HepG2 (cell line): ENCODE measurements around the gene B4GALT1. TPM values are rescaled to one million over a fixed set of nuclear protein-coding genes. Genes with fewer than 3 reads are reported as not detected.

Source experiments
- ATF1 ChIP-seq: IDR thresholded peaks from 2 replicates; pipeline ENCODE4 v1.6.1; 2016; ENCODE audit warnings: mild to moderate bottlenecking, control low read depth
- BRF2 ChIP-seq: sonication (generic); formaldehyde crosslinking; IDR thresholded peaks from 2 replicates; pipeline ENCODE4 v1.8.1; 2022; ENCODE audit warnings: mild to moderate bottlenecking, missing genetic modification reagents
- HMG20A ChIP-seq: IDR thresholded peaks from 2 replicates; pipeline ENCODE4 v1.6.1; 2016; ENCODE audit warnings: borderline replicate concordance
- HNF1B ChIP-seq: sonication (generic); formaldehyde crosslinking; IDR thresholded peaks from 2 replicates; pipeline ENCODE4 v1.5.1; 2020; ENCODE audit warnings: mild to moderate bottlenecking, moderate library complexity, missing genetic modification reagents
- MXI1 ChIP-seq: IDR thresholded peaks from 3 replicates; pipeline ENCODE4 v1.6.1; 2012; ENCODE audit warnings: low read depth, low read length, inconsistent platforms, borderline replicate concordance
- NFYC ChIP-seq: IDR thresholded peaks from 2 replicates; pipeline ENCODE4 v1.6.1; 2016; ENCODE audit warnings: missing genetic modification reagents, missing compliant biosample characterization
- NR0B2 ChIP-seq: sonication (generic); formaldehyde crosslinking; IDR thresholded peaks from 2 replicates; pipeline ENCODE4 v1.4.0; 2020; ENCODE audit warnings: mild to moderate bottlenecking, missing genetic modification reagents
- PHF20 ChIP-seq: sonication (generic); formaldehyde crosslinking; IDR thresholded peaks from 2 replicates; pipeline ENCODE4 v1.5.0; 2020; ENCODE audit warnings: mild to moderate bottlenecking, missing genetic modification reagents
- PLRG1 ChIP-seq: fragments of 450-650 bp; conservative IDR thresholded peaks from 2 replicates; pipeline ENCODE4 v1.6.1; 2016
- SAFB2 ChIP-seq: sonication (generic); formaldehyde crosslinking; IDR thresholded peaks from 2 replicates; pipeline ENCODE4 v1.5.1; 2020; ENCODE audit warnings: missing genetic modification reagents, low read depth, mild to moderate bottlenecking, borderline replicate concordance
- SALL2 ChIP-seq: sonication (generic); formaldehyde crosslinking; IDR thresholded peaks from 2 replicates; pipeline ENCODE4 v1.8.1; 2023; ENCODE audit warnings: mild to moderate bottlenecking, missing genetic modification reagents, inconsistent platforms
- SETDB1 ChIP-seq: sonication (generic); formaldehyde crosslinking; IDR thresholded peaks from 2 replicates; pipeline ENCODE4 v1.5.1; 2020; ENCODE audit warnings: missing genetic modification reagents, mild to moderate bottlenecking, borderline replicate concordance
- SMC3 ChIP-seq: IDR thresholded peaks from 2 replicates; pipeline ENCODE4 v1.6.1; 2011; ENCODE audit warnings: low read length, improper control_type of control experiment
- SMYD3 ChIP-seq: sonication (generic); formaldehyde crosslinking; IDR thresholded peaks from 2 replicates; pipeline ENCODE4 v1.8.1; 2023; ENCODE audit warnings: mild to moderate bottlenecking, missing genetic modification reagents
- XRCC5 ChIP-seq: fragments of 200-400 bp; formaldehyde crosslinking; optimal IDR thresholded peaks from 2 replicates; pipeline ENCODE3; 2017; ENCODE audit warnings: mild to moderate bottlenecking, low read length
- ZBTB20 ChIP-seq: sonication (generic); formaldehyde crosslinking; IDR thresholded peaks from 2 replicates; pipeline ENCODE4 v1.8.1; 2023; ENCODE audit warnings: missing genetic modification reagents, low read depth, mild to moderate bottlenecking, borderline replicate concordance
- ZFP82 ChIP-seq: sonication (generic); formaldehyde crosslinking; IDR thresholded peaks from 2 replicates; pipeline ENCODE4 v1.5.1; 2020; ENCODE audit warnings: mild to moderate bottlenecking, missing genetic modification reagents, borderline replicate concordance
- ZNF160 ChIP-seq: sonication (generic); formaldehyde crosslinking; IDR thresholded peaks from 2 replicates; pipeline ENCODE4 v1.8.0; 2022; ENCODE audit warnings: mild to moderate bottlenecking, inconsistent platforms, missing genetic modification reagents
- ZNF281 ChIP-seq: sonication (generic); formaldehyde crosslinking; IDR thresholded peaks from 2 replicates; pipeline ENCODE4 v1.4.0; 2020; ENCODE audit warnings: missing genetic modification reagents, borderline replicate concordance
- ZNF329 ChIP-seq: sonication (generic); formaldehyde crosslinking; IDR thresholded peaks from 2 replicates; pipeline ENCODE4 v1.9.0; 2021; ENCODE audit warnings: low read depth, mild to moderate bottlenecking, missing genetic modification reagents
- ZNF33A ChIP-seq: sonication (generic); formaldehyde crosslinking; IDR thresholded peaks from 2 replicates; pipeline ENCODE4 v1.5.1; 2020; ENCODE audit warnings: missing genetic modification reagents, mild to moderate bottlenecking, moderate library complexity, borderline replicate concordance
- ZNF543 ChIP-seq: sonication (generic); formaldehyde crosslinking; IDR thresholded peaks from 2 replicates; pipeline ENCODE4 v1.4.0; 2020; ENCODE audit warnings: mild to moderate bottlenecking, missing genetic modification reagents
- ZNF784 ChIP-seq: sonication (generic); formaldehyde crosslinking; IDR thresholded peaks from 2 replicates; pipeline ENCODE4 v1.5.1; 2020; ENCODE audit warnings: missing genetic modification reagents, mild to moderate bottlenecking, borderline replicate concordance
- polyA plus RNA-seq, 8 experiments: library from polyadenylated mRNA; depleted of rRNA in 3 of 8; stranded (reverse) in 7 of 8; unstranded in 1 of 8; fragments of >200 nt; fragmentation: Illumina TruSeq in 4 of 8; extraction: Trizol in 4 of 8; gene quantifications; 2 replicates each; pipeline versions ENCODE4 v1.2.1 to v1.2.3, GENCODE V29; 2011 to 2016; ENCODE audit warnings: low read depth in 4 of 8, missing spikeins in 1 of 8, mixed read lengths in 1 of 8; ENCODE audit not compliant: insufficient read depth in 1 of 8
- total RNA-seq, 5 experiments: library from RNA; depleted of rRNA; stranded (reverse); fragments of >200 nt; fragmentation: Illumina TruSeq; extraction: Trizol; gene quantifications; 2 replicates each; pipeline ENCODE4 v1.2.3, GENCODE V29; 2016; ENCODE audit warnings: low read depth in 1 of 5

The B4GALT1 gene
- total and polyA plus RNA-seq, 2 of the 13 experiments (the other 11 are each of a cell fraction or from before 2014, with no cell fraction given) = 15.7 to 33.5 TPM

- TF ChIP-seq SMC3 (peak; percentile 92), BRF2 (CRISPR knock-in tag) (no peak), ZNF160 (CRISPR knock-in tag) (no peak), HMG20A (CRISPR knock-in tag) (no peak), NFYC (CRISPR knock-in tag) (no peak; the same call in 1 of the 2 replicates), SALL2 (no peak), PHF20 (CRISPR knock-in tag) (no peak), MXI1 (peak; percentile 25; the same call in 1 of the 3 replicates), NR0B2 (no peak), SETDB1 (no peak), ZNF33A (CRISPR knock-in tag) (no peak), HNF1B (CRISPR knock-in tag) (0 out of 2 replicates have a peak, but pooled peaks have one; percentile 34), ZFP82 (CRISPR knock-in tag) (no peak), ZNF784 (no peak), ZBTB20 (CRISPR knock-in tag) (no peak), ATF1 (CRISPR knock-in tag) (0 out of 2 replicates have a peak, but pooled peaks have one; percentile 36), XRCC5 (peak; percentile 17), SMYD3 (CRISPR knock-in tag) (no peak), SAFB2 (CRISPR knock-in tag) (no peak), ZNF543 (CRISPR knock-in tag) (0 out of 2 replicates have a peak, but pooled peaks have one; percentile 64), PLRG1 (no peak), ZNF281 (CRISPR knock-in tag) (no peak), ZNF329 (CRISPR knock-in tag) (no peak)
Measured at GRCh38 chr9:33081128-33081851, 85.8 kb downstream of the B4GALT1 start (continued).
